ENCODE results near the gene KCNT2.
"Not testable (repeated sequence)": the region's sequence is repeated elsewhere in the genome, so short reads cannot be mapped to it uniquely, and the experiment has no call there.

Gene KCNT2
- 0 to 0.07 reads per million in 2 donors for total RNA-seq

DNA sequence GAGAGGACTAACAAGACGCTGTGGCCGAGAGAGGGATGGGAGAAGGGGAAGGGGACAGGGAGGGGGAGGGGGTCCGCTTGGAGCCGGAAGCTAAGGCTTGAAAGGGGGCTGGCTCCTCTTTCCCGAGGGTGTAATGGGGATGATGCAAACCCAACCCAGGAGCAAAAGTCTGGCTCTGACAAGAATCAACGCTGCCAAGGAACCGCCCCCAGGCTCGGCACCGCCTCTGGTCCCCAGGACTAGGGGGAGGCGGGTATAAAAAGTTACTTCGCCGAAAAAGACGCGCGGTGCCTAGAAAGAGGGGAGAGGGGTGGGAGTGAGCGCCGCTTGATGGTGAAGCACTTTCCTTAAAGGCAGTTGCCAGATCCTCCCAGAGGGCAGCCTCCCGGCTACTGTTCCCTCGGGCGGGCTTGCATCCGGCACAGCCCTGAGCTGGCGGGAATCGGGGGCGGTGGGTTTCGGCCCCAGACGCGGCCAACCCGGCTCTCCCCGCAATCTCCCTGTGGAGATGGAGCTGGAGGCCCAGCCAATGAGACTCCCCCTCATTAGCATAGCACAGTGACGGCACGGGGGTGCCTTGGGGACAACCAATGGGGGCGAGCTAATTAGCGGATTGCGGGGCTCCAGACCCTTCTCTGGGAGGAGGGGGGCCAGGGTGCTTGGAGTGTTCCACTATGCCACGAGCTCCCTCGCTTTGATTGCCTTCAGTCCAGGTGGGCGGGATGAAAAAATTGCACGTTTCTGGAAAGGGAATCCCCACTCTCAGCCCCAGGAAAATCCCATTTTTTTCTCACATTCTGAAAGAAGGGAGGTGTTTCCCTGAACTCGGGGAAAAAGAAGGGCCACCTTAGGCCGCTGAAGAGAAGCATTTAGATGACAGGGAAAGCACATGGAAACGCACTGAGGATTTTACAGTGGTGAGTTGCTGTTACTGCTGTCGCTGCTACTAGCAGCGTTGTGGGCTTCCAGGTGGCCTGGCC, at the start of gene KCNT2:
TSS of gene KCNT2 (minus strand) at position 51 of the 980 bp plus-strand sequence. CDS start 131 bp downstream, outside the sequence.
- peak in 1 of 5 experiments; percentile 8 for DNase-seq

DNA sequence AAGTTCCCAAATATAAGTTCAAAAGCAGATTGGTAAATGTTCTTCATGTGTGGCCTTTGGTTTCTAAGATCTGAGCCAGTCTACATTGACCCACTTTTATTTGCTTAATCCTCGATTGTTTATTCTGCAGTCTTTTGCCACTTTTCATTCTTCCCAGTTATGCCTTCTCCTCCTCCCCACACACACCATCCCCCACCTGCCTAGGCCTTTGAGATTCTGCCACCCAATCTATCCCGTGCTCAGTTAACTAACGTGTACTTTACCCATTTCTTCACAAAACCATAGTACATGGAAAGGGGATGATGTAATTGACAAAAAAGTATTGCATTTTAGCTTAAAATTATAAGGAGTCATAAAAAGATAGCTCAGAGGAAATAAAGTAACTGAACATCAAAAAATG, 47.3 kb upstream of the KCNT2 start:
- DNase-seq, result no peak

DNA sequence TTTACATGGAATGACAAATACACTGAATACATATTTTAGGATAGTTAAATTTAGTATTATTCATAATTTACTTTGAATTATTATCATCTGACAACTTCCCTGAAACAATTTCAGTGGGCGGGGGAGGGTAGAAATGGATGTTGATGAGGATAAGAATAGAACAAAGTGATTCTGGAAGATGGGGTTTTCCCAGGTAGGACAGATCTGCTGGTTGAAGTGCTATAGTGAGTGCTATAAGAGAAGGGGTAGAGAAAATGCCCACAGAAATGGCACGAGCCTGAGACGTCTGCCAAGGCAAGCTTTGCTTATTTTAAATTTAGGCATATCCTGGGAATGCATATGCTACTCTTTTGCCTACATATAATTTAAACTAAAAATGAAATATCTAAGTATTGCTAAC, 46.8 kb upstream of the KCNT2 start:
- no peak for DNase-seq

- no peak for DNase-seq
Observed at GRCh38 chr1:196654271-196654670, 46.0 kb upstream of the KCNT2 start.

DNA sequence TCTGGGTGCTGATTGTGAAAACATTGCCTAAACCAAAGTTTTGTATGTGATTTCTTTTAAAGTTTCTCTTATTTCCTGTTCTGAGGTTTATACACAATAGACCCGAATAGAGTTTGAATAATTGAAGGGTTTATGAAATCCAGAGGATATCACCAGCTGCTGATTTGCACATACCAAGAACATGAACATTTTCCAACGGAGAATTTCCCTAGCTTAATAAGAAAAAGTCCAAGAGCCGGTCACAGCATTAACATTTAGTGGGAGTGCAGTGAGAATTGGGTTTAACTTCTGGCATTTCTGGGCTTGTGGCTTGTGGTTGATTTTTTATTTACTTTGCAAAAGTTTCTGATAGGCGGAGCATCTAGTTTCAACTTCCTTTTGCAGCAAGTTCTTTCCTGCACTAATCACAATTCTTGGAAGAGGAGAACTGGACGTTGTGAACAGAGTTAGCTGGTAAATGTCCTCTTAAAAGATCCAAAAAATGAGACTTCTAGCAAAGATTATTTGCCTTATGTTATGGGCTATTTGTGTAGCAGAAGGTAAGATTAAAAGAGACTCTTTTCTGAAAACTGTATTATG, 43.5 kb upstream of the KCNT2 start, which contains the start of gene CFH:
TSS of gene CFH (plus strand) at position 407 of the 579 bp plus-strand sequence. CDS start at position 482, 75 bp downstream.
- peak in 1 of 5 experiments; percentile 32 for DNase-seq

DNA sequence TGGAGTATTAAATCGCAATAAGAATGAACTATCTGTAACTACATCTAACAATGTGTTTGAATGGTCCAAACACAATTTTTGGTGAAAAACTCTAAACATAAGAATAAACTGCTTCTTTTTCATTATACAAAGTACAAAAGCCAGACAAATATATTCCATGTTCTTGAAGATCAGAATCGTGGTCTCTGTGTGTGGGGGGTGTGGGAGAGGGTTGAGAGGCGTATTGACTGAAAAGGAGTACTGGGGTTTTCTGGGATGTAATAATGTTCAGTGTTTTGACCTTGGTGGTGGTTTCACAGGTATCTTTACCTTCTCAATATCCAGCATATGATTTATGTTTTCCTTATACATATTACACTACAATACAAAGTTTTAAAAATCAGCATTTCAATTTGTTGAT, 42.8 kb upstream of the KCNT2 start:
- no peak for DNase-seq

DNA sequence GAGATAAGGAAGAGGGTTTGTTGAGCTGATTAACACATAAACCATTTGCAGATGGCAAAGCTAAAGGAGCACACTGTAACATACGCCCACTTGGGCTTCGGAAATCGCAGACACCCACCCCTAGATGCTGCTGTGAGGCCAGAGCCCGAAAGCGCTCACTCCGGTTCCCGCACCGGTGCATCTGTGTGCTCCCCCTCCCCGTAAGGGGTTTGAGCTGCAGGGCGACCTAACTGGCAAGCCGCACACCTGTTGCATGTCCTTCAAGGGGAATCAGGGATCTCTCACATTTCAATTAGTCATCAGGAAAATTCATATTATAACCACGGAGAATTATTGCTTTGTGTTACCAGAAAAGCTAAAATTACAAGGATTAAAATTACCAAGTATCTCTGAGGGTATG, 42.2 kb upstream of the KCNT2 start:
- no peak for DNase-seq

DNA sequence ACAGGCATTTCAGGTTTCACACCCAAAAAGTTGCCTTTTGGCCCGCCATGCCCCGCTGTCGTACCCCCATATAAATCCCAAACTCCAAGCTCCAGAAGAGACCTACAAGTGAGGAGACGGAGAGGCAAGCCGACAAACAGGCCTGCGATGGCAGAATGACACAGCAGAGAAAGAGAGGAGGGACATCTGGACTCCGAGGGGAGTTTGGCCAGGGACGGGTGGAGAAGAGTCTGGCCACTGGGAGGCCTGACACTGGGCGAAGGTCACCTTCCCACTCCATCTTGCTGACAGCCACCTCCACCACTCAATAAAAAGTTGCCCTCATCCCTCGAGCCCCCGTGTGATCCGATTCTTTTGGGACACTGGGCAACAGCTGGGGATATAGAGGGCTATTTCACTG, 41.8 kb upstream of the KCNT2 start:
- DNase-seq, result no peak

GRCh38 chr1:196640976-196641375, 32.7 kb upstream of the KCNT2 start:
- DNase-seq, result no peak

DNA sequence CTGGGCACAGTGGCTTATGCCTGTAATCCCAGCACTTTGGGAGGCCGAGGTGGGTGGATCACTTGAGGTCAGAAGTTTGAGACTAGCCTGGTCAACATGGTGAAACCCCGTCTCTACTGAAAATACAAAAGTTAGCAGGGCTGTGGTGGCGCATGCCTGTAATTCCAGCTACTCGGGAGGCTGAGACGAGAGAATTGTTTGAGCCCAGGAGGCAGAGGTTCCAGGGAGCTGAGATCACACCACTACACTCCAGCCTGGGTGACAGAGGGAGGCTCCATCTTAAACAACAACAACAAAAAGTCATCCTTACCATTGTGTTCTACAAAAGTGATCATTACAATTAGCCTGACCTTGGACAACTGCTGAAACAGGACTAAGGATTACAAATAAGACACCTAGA, 31.1 kb upstream of the KCNT2 start:
- not testable (repeated sequence) for DNase-seq

DNA sequence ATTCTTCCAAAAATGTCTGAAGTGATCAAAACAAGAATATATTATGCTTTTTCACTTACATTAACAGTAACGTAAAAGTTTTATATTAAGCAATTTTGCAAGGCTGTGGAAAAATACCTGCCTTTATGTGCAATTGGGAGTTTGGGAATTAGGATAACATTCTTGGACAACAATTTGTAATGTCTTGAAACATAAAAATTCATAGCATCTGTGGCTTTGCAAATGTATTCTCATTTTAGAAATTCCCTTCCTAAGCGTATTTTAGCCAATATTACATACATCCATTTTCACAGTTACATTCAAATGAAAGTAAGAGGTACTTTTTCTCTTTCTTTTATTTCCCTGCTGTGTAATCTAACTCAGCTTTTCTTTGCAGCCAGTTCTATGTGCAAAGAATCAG, 30.2 kb upstream of the KCNT2 start:
- DNase-seq, result no peak

DNA sequence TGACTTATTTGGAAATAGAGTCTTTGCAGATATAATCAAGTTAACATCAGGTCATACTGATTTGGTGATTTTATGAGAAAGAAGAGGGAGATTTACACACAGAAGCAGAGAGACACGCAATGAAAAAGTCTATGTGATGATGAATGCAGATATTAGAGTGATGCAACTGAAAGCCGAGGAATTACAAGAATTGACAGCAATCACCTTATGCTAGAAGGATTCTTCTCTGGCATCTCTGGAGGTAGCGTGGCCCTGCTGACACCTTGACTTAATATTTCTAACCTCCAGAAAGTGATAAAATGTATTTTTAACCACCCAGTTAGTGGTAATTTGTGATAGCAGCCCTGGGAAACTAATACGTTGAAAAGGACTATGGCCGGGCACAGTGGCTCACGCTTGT, 29.4 kb upstream of the KCNT2 start:
- DNase-seq, result no peak

DNA sequence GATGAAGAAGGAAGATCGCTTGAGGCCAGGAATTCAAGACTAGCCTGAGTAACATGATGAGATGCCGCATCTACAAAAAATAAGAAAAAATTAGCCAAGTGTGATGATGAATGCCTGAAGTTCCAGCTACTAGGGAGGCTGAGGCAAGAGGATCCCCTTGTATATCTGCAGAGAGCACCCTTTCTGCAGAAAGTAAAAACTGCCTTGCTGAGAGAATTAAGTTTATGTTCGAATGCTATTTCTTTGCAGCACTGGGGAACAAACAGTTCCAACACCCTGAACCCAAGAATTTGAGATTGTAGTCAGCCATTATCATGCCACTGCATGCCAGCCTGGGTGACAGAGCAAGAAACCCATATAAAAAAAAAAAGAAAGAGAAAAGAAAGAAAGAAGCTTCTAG, 20.6 kb upstream of the KCNT2 start:
- DNase-seq, result no peak

DNA sequence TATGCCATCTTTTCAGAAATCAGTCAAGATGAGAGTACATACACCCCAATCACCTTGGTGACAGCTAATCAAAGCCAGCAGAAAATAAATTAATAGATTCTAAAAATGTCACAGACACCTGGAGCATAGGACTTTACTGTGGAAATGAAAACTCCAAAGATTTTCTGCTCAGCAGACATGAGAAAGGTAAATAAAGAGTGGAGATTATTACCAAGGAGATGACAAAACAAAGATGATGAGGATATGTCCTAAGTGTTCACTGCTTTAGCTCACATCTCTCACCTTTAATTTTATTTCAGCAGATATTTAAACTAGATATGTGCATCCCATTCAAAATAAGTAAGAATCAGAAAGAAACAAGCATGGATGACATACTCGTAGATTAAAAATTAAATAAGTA, 14.8 kb upstream of the KCNT2 start:
- no peak for DNase-seq

GRCh38 chr1:196619721-196620120, 11.5 kb upstream of the KCNT2 start:
- no peak for DNase-seq

GRCh38 chr1:196611873-196612272, 3.6 kb upstream of the KCNT2 start:
- DNase-seq, result no peak

- no peak for DNase-seq
Observed at GRCh38 chr1:196609370-196609737, 1.1 kb upstream of the KCNT2 start.

DNA sequence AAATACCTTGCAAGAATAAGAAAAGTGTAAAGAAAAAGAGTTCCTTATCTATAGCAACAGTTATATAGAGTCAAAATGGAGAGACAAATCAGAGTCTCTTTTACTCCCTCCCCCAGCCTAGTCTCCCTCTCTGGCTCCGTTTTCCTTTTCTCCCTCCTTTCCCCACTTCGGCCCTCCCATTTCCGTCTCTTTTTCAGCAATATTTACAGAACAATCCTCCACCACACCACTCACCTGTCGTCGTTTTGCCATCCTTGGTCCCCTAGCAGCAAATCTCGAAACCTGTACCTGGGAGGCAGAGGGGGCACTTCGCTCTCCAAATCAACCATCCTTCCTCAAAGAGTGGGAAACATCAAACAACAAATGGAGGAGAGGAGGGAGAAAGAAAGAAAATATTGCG, 259 bp downstream of the KCNT2 start:
- no peak for DNase-seq

DNA sequence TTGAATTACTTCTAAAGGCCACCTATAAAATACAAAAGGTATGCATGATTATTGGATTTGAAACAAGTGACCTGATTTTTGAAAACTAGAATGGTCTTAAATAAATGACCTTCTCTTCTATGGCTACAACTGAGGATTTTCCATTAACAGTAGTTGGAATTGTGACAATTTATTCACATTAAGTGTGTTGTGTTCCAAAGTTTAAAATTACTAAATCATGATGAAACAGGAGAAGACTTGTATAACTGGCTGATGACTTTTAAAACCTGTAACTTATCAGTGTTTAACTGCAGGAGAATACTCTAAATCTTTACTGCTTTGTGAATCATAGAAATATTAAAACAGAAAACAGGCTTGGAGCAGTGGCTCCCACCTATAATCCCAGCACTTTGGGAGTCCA, 4.6 kb downstream of the KCNT2 start:
- DNase-seq, result no peak

- no peak for DNase-seq
Observed at GRCh38 chr1:196598942-196599748, 9.1 kb downstream of the KCNT2 start.

- DNase-seq, result no peak
Observed at GRCh38 chr1:196594700-196595099, 13.5 kb downstream of the KCNT2 start.

GRCh38 chr1:196593955-196594354, 14.3 kb downstream of the KCNT2 start:
- DNase-seq, result no peak

- DNase-seq, result no peak
Observed at GRCh38 chr1:196590959-196591358, 17.3 kb downstream of the KCNT2 start.

All from T-helper 2 cell (primary cell).